Caki2 (cell line): ENCODE measurements around the gene SAMD8. TPM values are rescaled to one million over a fixed set of nuclear protein-coding genes. Genes with fewer than 3 reads are reported as not detected.

Source experiments
- DNase-seq: peaks from one replicate; pipeline ENCODE4 v3.0.0-alpha.2; 2015; ENCODE audit warnings: low read depth
- in situ Hi-C: cut with HindIII; loops from 2 replicates; pipeline ENCODE4 v1.10.0; 2016; ENCODE audit warnings: low sequenced_read_pairs, low pct_unique_long_range_greater_than_20kb, mixed read lengths
- total RNA-seq: library from RNA; depleted of rRNA; stranded (reverse); fragments of >200 nt; shearing (Covaris generic); gene quantifications from 2 replicates; pipeline ENCODE4 v1.2.3, GENCODE V29; 2014; ENCODE audit warnings: low replicate concordance; rRNA removed

The SAMD8 gene
- total RNA-seq, 1 experiment from 2014 or later: 11.8 TPM

- no peak for DNase-seq
- in situ Hi-C loops: no loop called here
Observed at GRCh38 chr10:75228834-75229233, 117.4 kb downstream of the SAMD8 start.

- in situ Hi-C loops: no loop called here
- DNase-seq: no peak
Observed at GRCh38 chr10:75229971-75230370, 118.5 kb downstream of the SAMD8 start.

- in situ Hi-C loops: no loop called here
- DNase-seq: peak; percentile 75
Observed at GRCh38 chr10:75230600-75231038, 119.2 kb downstream of the SAMD8 start.

Other genes starting within 250 kb of the SAMD8 start
- 221 and 252 TPM in 2 replicates for gene VDAC2, start 99.1 kb downstream of the SAMD8 start, total RNA-seq
- gene COMTD1, start 124.3 kb downstream of the SAMD8 start, total RNA-seq: 72.8 and 74.2 TPM in 2 replicates